Lower leg skin (tissue), 4 donors: ENCODE data around the gene CSRP3. TPM values are rescaled to one million over a fixed set of nuclear protein-coding genes. Genes with fewer than 3 reads are reported as not detected.

Source experiments
- DNase-seq, 2 donors: peaks; one replicate each; pipeline ENCODE4 v3.0.0-alpha.2; 2019; ENCODE audit warnings: low spot score in 2 of 2
- H3K4me3 ChIP-seq: fragments of 200-600 bp; sonication (generic); 2 replicates; pipeline ENCODE4 v1.5.1; 2017; ENCODE audit warnings: mild to moderate bottlenecking, low read depth; ENCODE audit not compliant: poor library complexity, severe bottlenecking
- POLR2A ChIP-seq, 2 donors: fragments of 450-650 bp; IDR thresholded peaks; one replicate each; pipeline ENCODE4 v1.6.1; 2016 to 2017; ENCODE audit warnings: antibody characterized with exemption in 2 of 2, mild to moderate bottlenecking in 1 of 2, moderate library complexity in 1 of 2
- WGBS, 2 donors: methylation state at CpG; one replicate each; pipeline ENCODE4 v1.1.5; 2018; 5-methylcytosine and 5-hydroxymethylcytosine counted together
- intact Hi-C: fragments of 100-400 bp; cut with DNase I; formaldehyde crosslinking; loops from one replicate; pipeline ENCODE4 v1.15.0; 2023; ENCODE audit warnings: low total_unique reads
- total RNA-seq, 4 donors: library from RNA; depleted of rRNA; stranded (reverse); fragments of >200 nt; gene quantifications; one replicate each; pipeline ENCODE4 v1.1.0, GENCODE V29; 2016
- TF ChIP-seq, protein P1 (sequence below), 3 donors: fragments of 450-650 bp; IDR thresholded peaks; one replicate each; pipeline ENCODE4 v1.5.1; 2016; ENCODE audit warnings: antibody characterized with exemption in 3 of 3, mild to moderate bottlenecking in 3 of 3, moderate library complexity in 2 of 3

Gene CSRP3
- total RNA-seq, 4 donors from 2014 or later: not detected

DNA sequence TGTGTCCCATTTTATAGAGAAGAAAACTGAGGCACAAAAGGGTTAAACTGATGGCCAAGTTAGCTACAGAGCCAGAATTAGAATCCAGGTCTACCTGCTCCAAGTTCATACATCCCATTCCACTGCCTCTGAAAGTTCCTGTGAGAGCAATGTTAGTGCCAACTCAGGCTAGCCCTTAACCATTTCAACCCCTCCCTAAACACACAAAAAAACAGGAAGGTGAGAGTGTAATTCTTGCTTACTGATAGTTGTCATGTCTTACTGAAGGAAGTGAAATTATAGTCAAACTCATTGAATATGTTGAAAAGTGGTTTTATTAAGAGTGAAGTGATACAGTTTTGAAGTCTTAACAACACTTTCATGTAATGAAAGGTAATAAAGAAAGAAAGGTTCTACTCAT, 41.8 kb upstream of the CSRP3 start:
- H3K4me3 ChIP-seq: no peak overlapping the region
- no peak for TF ChIP-seq POLR2A (IDR thresholded peaks at IDR 0.05)
- TF ChIP-seq, protein P1, sequence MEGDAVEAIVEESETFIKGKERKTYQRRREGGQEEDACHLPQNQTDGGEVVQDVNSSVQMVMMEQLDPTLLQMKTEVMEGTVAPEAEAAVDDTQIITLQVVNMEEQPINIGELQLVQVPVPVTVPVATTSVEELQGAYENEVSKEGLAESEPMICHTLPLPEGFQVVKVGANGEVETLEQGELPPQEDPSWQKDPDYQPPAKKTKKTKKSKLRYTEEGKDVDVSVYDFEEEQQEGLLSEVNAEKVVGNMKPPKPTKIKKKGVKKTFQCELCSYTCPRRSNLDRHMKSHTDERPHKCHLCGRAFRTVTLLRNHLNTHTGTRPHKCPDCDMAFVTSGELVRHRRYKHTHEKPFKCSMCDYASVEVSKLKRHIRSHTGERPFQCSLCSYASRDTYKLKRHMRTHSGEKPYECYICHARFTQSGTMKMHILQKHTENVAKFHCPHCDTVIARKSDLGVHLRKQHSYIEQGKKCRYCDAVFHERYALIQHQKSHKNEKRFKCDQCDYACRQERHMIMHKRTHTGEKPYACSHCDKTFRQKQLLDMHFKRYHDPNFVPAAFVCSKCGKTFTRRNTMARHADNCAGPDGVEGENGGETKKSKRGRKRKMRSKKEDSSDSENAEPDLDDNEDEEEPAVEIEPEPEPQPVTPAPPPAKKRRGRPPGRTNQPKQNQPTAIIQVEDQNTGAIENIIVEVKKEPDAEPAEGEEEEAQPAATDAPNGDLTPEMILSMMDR (IDR thresholded peaks at IDR 0.05): no peak
- intact Hi-C loops: no loop called here
- DNase-seq: no peak

DNA sequence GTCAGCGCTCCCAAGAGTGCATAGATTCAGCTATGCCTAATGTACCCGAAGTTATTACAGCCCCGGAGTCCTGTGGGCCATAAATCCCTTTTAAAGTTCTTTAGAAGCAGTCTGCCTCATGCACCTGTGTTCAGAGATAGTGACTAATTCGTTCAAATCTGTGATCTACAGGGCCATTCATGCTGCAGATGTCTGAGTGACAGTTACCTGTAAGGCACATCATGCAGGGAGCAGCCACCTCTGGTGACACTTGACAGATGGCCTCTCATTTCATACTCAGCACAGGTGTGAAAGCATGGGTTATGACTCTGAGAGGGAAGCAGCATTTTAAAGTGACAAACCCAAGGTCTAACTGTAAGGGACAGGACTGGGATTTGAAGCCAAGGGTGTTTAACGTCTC, 41.4 kb upstream of the CSRP3 start:
- DNase-seq: no peak
- TF ChIP-seq, protein P1 (IDR thresholded peaks at IDR 0.05): no peak
- intact Hi-C loops: no loop called here
- 57 to 72% methylated on average over 5 of the region's 5 CpGs for WGBS, 2 donors
- no peak overlapping the region for H3K4me3 ChIP-seq

DNA sequence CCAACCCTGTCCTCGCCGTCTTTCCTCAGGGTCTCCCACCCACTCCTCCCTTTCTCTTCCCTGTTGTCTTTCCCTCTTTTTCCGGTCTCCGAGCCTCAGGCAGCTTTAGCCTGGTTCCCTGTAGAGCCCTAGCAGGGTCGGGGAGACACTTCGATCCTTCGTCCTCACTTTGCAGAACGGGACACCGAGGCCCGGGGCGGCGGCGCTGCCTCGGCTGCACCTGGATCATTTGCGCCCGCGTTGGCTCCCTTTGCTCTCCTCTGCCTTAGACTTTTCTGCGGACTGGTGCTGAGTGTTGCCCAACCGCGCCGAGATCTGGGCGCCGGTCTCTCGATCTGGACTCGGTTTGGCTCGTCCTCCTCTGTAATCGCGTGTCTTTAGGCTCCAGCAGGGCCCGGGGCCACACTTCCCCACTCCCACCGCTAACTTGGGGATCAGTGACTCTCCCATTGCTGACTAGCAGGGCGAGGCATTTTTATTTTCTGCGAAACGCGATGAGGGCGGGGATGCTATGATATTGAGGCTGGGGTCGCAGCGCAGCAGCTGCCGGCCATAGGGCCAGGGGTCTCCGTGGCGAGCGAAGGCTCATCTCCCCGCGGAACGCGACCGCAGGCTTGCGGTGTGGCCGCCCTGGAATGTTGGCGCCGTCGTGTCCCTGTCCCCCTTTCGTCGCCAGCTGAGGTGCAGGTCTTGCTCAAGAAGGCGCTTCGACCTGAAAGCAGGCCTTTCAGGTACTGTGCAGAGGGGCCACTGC, 40.6 kb upstream of the CSRP3 start:
- WGBS, 2 donors: 13 to 14% methylated on average over 45 to 55 of the region's 55 CpGs
- intact Hi-C loops: no loop called here

DNA sequence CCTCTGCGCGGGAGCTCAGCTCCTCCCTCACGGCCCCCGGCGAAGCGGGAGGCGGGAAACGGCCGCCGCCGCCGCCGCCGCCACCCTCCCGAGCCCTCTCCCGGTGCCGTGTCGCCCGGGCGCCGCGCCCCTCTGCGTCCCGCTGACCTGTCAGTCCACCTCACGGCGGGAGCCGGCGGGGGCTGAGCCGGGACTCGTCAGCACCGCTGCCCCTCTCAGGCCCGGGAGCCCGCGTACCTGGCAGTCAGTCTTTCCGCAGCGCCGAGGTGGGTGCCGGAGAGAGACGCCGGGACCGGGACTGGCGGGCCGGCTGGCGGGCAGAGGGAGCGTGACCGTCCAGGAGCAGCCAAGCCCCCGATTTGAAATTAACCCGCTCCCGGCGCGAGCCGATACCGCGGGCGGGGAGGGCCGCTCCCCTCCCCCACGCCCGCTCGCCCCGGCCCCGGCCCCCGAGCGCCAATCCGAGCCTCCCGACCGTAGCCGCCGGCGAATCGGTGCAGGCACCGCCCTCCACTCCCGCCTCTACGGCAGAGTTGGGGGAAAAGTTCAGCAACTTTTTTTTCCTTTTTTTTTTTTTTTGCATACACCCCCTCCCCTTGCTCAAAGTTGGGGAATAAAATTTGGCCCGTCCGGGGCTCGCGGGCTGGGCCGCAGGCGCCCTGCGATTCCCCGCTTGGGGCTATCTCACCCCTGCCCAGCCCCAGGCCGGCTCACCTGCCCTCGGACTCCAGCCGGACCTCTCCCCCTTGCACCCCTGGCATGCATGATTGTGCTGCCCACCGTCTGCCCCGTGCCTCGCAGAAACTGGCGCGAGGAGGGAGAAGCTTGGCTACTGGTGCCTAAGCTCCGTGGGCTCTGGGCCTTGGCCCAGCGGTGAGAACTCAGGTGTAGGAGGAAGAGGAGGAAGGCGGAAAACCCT, 39.7 kb upstream of the CSRP3 start:
- TF ChIP-seq, protein P1 (IDR thresholded peaks at IDR 0.05): no peak
- TF ChIP-seq POLR2A (IDR thresholded peaks at IDR 0.05): no peak
- H3K4me3 ChIP-seq: peak overlapping the region; percentile 35
- 0 to 1% methylated on average over 45 to 55 of the region's 92 CpGs for WGBS, 2 donors
- intact Hi-C loops: no loop called here
- DNase-seq: no peak

More for the DNA sequence above, 40.6 kb upstream of the CSRP3 start:
- no peak for DNase-seq
- H3K4me3 ChIP-seq: no peak overlapping the region
- TF ChIP-seq POLR2A (IDR thresholded peaks at IDR 0.05): no peak

DNA sequence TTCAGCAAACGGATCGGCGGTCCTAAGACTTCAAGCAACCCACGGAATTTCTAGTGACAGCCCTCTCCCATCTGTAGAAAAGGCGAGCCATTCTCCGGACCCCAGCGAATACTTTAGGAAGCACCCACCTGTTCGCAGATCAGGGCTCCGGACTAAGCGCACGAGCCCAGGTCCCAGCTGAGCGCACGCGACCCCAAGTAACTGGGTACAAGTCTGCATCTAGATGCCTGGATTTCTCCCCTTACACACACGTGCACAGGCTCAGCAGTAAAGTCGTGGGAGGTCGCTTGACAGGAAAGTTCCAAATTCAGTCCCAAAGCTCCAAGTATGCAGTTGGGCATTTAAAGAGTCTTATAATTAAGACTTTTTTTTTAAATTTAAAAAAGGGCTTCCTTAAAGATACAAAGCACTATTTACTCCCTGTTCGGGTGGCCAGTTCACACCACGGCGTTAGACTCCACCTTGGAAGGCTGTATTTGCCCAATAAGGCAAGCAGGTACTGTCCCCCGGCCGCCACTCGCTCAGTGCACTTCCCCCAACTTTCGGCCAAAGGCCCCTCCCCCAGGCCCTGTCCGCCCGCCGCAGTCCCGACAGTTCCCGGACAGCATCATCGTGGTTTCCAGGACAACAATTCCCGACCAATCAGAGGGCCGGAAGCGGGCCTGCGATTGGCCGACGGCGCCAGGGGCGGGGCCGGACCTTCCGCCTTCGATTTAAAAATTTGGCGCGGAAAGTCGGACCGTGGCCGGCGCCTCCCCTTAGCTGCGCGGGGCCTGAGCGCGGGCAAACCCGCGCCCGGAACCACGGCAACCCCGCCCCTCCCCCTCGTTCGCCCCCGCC, 38.9 kb upstream of the CSRP3 start, which contains the start of gene E2F8:
Gene E2F8 (minus strand): TSS at position 526 of the 840 bp plus-strand sequence. CDS start 824 bp downstream, outside the sequence.
- DNase-seq: peak; percentile 90 to 97
- no peak for TF ChIP-seq POLR2A (IDR thresholded peaks at IDR 0.05)
- TF ChIP-seq, protein P1 (IDR thresholded peaks at IDR 0.05): no peak
- WGBS, 2 donors: 0 to 2% methylated on average over 44 to 46 of the region's 59 CpGs
- intact Hi-C loops: no loop called here
- H3K4me3 ChIP-seq: peak within 1 kb of the TSS; percentile 35
